WTC11 (cell line): ENCODE data around the gene LIFR. TPM values are rescaled to one million over a fixed set of nuclear protein-coding genes. Genes with fewer than 3 reads are reported as not detected.

Source experiments
- ATAC-seq: fragments of 200-7000 bp; cut with Tn5 transposase; 2 replicates; pipeline ENCODE4 v1.10.0; 2021; ENCODE audit warnings: mild to moderate bottlenecking, moderate library complexity
- CTCF ChIA-PET: fragments of 300-600 bp; sonication (Branson Sonifier 250); formaldehyde crosslinking; loops from one replicate; lab custom pipeline; 2021; ENCODE audit warnings: antibody characterized with exemption; lab: Charles Lee
- POLR2A ChIA-PET: fragments of 350-600 bp; sonication (Branson Sonifier 250); formaldehyde crosslinking; loops from one replicate; lab custom pipeline; 2021; ENCODE audit warnings: antibody characterized with exemption; lab: Charles Lee
- DNase-seq: peaks from one replicate; pipeline ENCODE4 v3.0.0; 2021; ENCODE audit warnings: low spot score
- H3K27ac Mint-ChIP-seq: 2 replicates; pipeline ENCODE4 v1.8.0; 2021; ENCODE audit warnings: mixed read lengths
- H3K27me3 Mint-ChIP-seq: 2 replicates; pipeline ENCODE4 v1.8.0; 2021; ENCODE audit warnings: low read depth, mild to moderate bottlenecking, moderate library complexity, mixed read lengths
- H3K36me3 Mint-ChIP-seq: 2 replicates; pipeline ENCODE4 v1.8.0; 2021; ENCODE audit warnings: mixed read lengths
- H3K4me1 Mint-ChIP-seq: 2 replicates; pipeline ENCODE4 v1.8.0; 2022; ENCODE audit warnings: mixed read lengths
- H3K4me3 Mint-ChIP-seq: 2 replicates; pipeline ENCODE4 v1.8.0; 2021; ENCODE audit warnings: mild to moderate bottlenecking, moderate library complexity, mixed read lengths
- H3K9me3 Mint-ChIP-seq: 2 replicates; pipeline ENCODE4 v1.8.0; 2021; ENCODE audit warnings: mixed read lengths
- AFF4 ChIP-seq: sonication (generic); formaldehyde crosslinking; IDR thresholded peaks from 2 replicates; pipeline ENCODE4 v1.8.1; 2023; ENCODE audit warnings: mild to moderate bottlenecking, missing genetic modification reagents, borderline replicate concordance
- ATF2 ChIP-seq: sonication (generic); formaldehyde crosslinking; IDR thresholded peaks from 2 replicates; pipeline ENCODE4 v1.8.1; 2022; ENCODE audit warnings: low read depth, missing genetic modification reagents, borderline replicate concordance
- CBFB ChIP-seq: sonication (generic); formaldehyde crosslinking; IDR thresholded peaks from 2 replicates; pipeline ENCODE4 v1.8.1; 2022; ENCODE audit warnings: mild to moderate bottlenecking, low read depth, missing genetic modification reagents
- ELF4 ChIP-seq: sonication (generic); formaldehyde crosslinking; IDR thresholded peaks from 2 replicates; pipeline ENCODE4 v1.8.1; 2022; ENCODE audit warnings: low read depth, mild to moderate bottlenecking, moderate library complexity, missing genetic modification reagents
- FOXP1 ChIP-seq: sonication (generic); formaldehyde crosslinking; IDR thresholded peaks from 2 replicates; pipeline ENCODE4 v1.8.0; 2022; ENCODE audit warnings: missing genetic modification reagents, mild to moderate bottlenecking, moderate library complexity, borderline replicate concordance
- IRF1 ChIP-seq: sonication (generic); formaldehyde crosslinking; IDR thresholded peaks from 2 replicates; pipeline ENCODE4 v1.8.0; 2023; ENCODE audit warnings: missing genetic modification reagents
- JAZF1 ChIP-seq: fragments of 250-450 bp; sonication (Bioruptor Pico); IDR thresholded peaks from 2 replicates; pipeline ENCODE4 v1.9.0; 2021; ENCODE audit warnings: moderate library complexity, mild to moderate bottlenecking, inconsistent platforms
- JUN ChIP-seq: sonication (generic); formaldehyde crosslinking; IDR thresholded peaks from 2 replicates; pipeline ENCODE4 v1.8.0; 2023; ENCODE audit warnings: mild to moderate bottlenecking, missing genetic modification reagents
- KAT7 ChIP-seq: sonication (generic); formaldehyde crosslinking; IDR thresholded peaks from 2 replicates; pipeline ENCODE4 v1.8.1; 2023; ENCODE audit warnings: missing genetic modification reagents, mild to moderate bottlenecking, borderline replicate concordance
- MLX ChIP-seq: sonication (generic); formaldehyde crosslinking; IDR thresholded peaks from 2 replicates; pipeline ENCODE4 v1.8.1; 2023; ENCODE audit warnings: mild to moderate bottlenecking, missing genetic modification reagents, moderate library complexity
- MXD4 ChIP-seq: fragments of 250-450 bp; sonication (Bioruptor Pico); IDR thresholded peaks from 2 replicates; pipeline ENCODE4 v1.8.0; 2021; ENCODE audit warnings: mild to moderate bottlenecking, moderate library complexity, borderline replicate concordance
- NFATC4 ChIP-seq: fragments of 250-450 bp; sonication (Bioruptor Pico); IDR thresholded peaks from 2 replicates; pipeline ENCODE4 v1.9.0; 2021; ENCODE audit warnings: mild to moderate bottlenecking
- PRDM15 ChIP-seq: sonication (generic); formaldehyde crosslinking; IDR thresholded peaks from 2 replicates; pipeline ENCODE4 v1.8.0; 2022; ENCODE audit warnings: missing genetic modification reagents
- PRRX2 ChIP-seq: fragments of 250-450 bp; sonication (Bioruptor Pico); IDR thresholded peaks from 2 replicates; pipeline ENCODE4 v1.8.0; 2021; ENCODE audit warnings: mild to moderate bottlenecking
- TP53 ChIP-seq: sonication (generic); formaldehyde crosslinking; IDR thresholded peaks from 2 replicates; pipeline ENCODE4 v1.8.1; 2023; ENCODE audit warnings: mild to moderate bottlenecking, missing genetic modification reagents
- ZMAT4 ChIP-seq: fragments of 250-450 bp; sonication (Bioruptor Pico); IDR thresholded peaks from 2 replicates; pipeline ENCODE4 v1.9.0; 2021; ENCODE audit warnings: mild to moderate bottlenecking
- ZNF121 ChIP-seq: sonication (generic); formaldehyde crosslinking; IDR thresholded peaks from 2 replicates; pipeline ENCODE4 v1.8.0; 2023; ENCODE audit warnings: missing genetic modification reagents
- ZNF263 ChIP-seq: sonication (generic); formaldehyde crosslinking; IDR thresholded peaks from 2 replicates; pipeline ENCODE4 v1.8.1; 2022; ENCODE audit warnings: low read depth, mild to moderate bottlenecking, moderate library complexity, missing genetic modification reagents
- ZNF532 ChIP-seq: fragments of 250-450 bp; sonication (Bioruptor Pico); IDR thresholded peaks from 2 replicates; pipeline ENCODE4 v1.9.0; 2021; ENCODE audit warnings: mild to moderate bottlenecking, borderline replicate concordance
- total RNA-seq: library from RNA; stranded (reverse); gene quantifications from 3 replicates; pipeline ENCODE4 v1.2.3, GENCODE V29; 2021

LIFR gene
- total RNA-seq, 1 experiment from 2014 or later = 14.4 TPM

GRCh38 chr5:38585816-38586215 lies 29.4 kb upstream of the LIFR start:
- Mint-ChIP-seq H3K9me3 (no peaks in the 10 kb centered on the region), H3K27me3 (no peaks in the 10 kb centered on the region), H3K4me3 (no peak overlapping the region), H3K4me1 (peaks cover 10% of the 10 kb centered on the region; the same call in 1 of the 2 replicates), H3K27ac (no peak overlapping the region), H3K36me3 (no peaks in the 10 kb centered on the region)
- ChIA-PET CTCF (no interaction called here), POLR2A (no interaction called here)
- TF ChIP-seq ZNF263 (CRISPR knock-in tag) (no peak), FOXP1 (CRISPR knock-in tag) (no peak), NFATC4 (CRISPR knock-in tag) (no peak), AFF4 (CRISPR knock-in tag) (no peak), MXD4 (CRISPR knock-in tag) (no peak)
- ATAC-seq (no peak), DNase-seq (no peak)

GRCh38 chr5:38583500-38583899 lies 27.1 kb upstream of the LIFR start:
- Mint-ChIP-seq H3K9me3 (no peaks in the 10 kb centered on the region), H3K4me3 (no peak overlapping the region), H3K27ac (no peak overlapping the region), H3K27me3 (no peaks in the 10 kb centered on the region), H3K36me3 (no peaks in the 10 kb centered on the region), H3K4me1 (peaks cover 10% of the 10 kb centered on the region; the same call in 1 of the 2 replicates)
- ATAC-seq (no peak), DNase-seq (no peak)
- ChIA-PET POLR2A (no interaction called here), CTCF (no interaction called here)
- TF ChIP-seq PRRX2 (CRISPR knock-in tag) (no peak), ZNF532 (no peak), JAZF1 (CRISPR knock-in tag) (no peak), FOXP1 (CRISPR knock-in tag) (no peak), PRDM15 (no peak), ZNF121 (no peak), ZMAT4 (CRISPR knock-in tag) (no peak), KAT7 (CRISPR knock-in tag) (no peak), ATF2 (CRISPR knock-in tag) (no peak), CBFB (CRISPR knock-in tag) (no peak), TP53 (no peak), JUN (no peak), NFATC4 (CRISPR knock-in tag) (no peak), MLX (CRISPR knock-in tag) (no peak), ELF4 (CRISPR knock-in tag) (no peak), IRF1 (no peak)
